ENCODE results near the gene CCSAP. TPM values are rescaled to one million over a fixed set of nuclear protein-coding genes. Genes with fewer than 3 reads are reported as not detected.
"Not testable (repeated sequence)": the region's sequence is repeated elsewhere in the genome, so short reads cannot be mapped to it uniquely, and the experiment has no call there.

Gene CCSAP
- total RNA-seq, 1 experiment from 2014 or later = 33.5 TPM

DNA sequence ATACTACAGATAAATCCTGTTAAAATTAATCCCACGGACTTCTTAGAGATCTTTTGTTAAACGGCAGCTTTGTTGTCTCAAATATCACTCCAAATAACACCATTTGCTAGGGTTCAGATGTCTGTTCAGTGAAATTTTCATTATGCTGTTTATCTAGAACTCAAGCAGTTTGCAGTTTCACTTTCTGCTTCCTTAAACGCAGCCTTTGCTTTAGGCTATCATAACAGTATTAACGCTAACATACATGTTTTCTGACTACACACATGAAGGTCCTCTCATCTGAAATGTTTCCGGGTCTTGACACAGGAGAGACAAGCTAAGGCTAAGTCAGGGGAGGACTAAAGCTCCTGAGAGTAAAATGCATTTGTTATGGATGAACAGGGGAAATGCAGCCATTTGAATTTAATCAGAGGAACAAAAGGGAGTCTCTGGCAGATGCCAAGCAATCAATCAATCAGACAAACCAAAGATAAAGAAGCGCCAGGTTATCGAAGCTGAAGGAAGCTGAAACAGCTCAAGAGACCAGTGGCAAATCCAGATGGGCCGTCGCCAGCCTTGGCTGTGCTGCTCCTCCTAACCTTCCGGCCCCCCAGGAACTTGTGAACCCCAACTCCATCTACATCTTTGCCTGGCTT, 16.9 kb downstream of the CCSAP start:
- DNase-seq (ENCODE audit: low spot score) = no peak

DNA sequence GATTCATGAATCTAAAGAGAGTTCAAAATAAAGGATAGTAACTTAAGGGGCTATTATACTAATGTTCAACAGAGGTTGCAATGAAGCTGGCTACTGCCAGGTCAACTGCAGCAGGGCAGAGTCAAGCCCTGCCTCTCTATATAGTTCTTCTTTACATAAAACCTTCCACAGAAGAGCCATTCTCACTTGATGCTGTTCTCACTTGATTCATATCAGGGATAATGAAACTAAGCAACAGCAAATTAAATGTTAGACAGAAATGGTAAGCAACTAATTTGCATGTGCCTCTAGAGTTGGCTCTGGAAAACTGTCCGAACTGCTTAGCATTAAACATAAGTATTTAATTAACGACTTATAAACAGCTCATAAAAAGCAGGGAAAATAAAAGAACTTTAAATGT, 17.4 kb downstream of the CCSAP start:
- DNase-seq (ENCODE audit: low spot score) = no peak

DNA sequence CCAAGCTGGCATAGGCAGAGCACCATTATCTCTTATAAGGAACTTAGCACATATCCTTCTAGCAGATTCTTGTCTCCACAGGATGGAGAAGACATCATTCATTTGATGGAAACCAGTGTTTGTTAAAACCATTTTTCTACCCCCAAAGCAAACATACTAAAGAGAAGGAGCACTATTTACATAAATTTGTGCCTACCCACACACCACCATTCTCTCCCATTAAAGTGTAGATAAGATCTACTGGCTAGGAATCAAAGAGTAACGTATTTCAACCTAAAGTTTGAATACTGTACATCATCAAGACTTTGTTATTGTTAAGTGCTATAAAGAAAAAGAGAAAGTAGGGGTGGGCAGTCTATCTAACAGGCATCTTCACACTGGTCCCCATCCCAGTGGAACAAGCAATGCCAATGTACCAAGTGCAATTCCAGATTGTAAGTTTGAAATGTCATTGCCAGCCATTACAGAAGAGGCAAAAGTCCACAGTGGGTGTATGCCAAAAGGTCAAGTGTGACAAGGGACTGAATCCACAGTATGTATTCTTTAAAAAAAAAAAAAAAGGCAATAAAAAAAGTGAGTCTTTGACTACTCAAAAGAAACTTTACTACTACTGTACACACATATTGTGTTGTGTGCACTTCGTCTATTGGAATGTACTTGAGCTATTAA, 18.8 kb downstream of the CCSAP start:
- DNase-seq (ENCODE audit: low spot score) = no peak

DNA sequence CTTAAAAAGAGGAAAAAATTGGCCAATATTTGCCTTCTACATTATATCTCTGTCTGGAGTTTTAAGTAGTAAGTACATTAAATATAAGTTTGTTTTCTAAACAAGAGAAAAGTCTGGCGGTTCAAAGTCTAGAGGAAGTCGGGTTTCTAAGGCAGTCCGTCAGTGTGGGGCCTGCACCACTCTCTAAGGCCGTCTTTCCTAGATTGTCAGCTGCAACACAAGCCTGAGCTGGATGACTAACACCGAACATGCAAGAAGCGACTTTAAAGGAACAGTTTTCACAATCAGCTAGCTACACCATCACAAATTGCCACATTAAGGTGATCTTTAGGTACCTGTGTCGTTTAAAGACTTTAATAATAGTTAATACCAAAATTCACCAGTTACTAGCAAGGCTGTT, 19.6 kb downstream of the CCSAP start:
- DNase-seq (ENCODE audit: low spot score) = no peak

- DNase-seq (ENCODE audit: low spot score) = no peak
These were observed 23.4 kb downstream of the CCSAP start for GRCh38 chr1:229319487-229319886.

GRCh38 chr1:229318056-229318455, 24.8 kb downstream of the CCSAP start:
- peak; percentile 71 for DNase-seq (ENCODE audit: low spot score)

DNA sequence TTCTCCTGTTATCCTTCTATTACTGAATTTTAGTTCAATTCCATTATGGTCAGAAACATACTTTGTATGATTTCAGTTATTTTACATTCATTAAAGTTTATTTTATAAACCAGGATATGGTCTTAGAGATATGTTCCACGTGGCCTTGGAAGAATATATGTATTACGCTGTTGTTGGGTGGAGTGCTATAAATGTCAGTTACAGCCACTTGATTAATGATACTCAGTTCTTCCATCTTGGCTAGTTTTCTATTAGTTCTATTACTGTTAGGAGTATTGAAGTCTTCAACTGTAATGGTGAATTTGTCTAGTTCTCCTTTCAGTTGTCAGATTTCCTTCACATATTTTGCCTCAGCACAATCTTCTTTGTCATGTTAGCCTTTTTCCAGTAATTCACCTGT, 26.7 kb downstream of the CCSAP start:
- no peak for DNase-seq (ENCODE audit: low spot score)

- no peak for DNase-seq (ENCODE audit: low spot score)
These were observed 32.0 kb downstream of the CCSAP start for GRCh38 chr1:229310833-229311232.

GRCh38 chr1:229309684-229310083, 33.2 kb downstream of the CCSAP start:
- no peak for DNase-seq (ENCODE audit: low spot score)

DNA sequence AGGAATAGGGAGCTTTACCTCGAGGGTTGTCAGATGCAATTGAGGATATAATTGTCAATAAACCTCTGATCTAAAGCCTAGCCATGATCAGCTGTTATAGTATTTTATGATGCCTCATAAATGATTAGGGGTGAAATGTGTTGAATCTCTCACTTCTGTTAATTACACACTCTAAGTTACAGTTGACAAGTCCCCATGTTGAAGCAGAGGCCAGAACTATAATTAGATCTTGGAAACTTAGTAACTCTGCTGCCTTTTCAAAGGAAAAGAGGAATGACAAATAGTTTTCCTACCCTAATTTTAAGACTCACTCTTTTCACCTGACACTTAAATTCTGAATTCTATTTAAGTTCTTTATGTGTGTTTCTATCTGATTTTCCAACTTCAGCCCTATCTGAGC, 33.8 kb downstream of the CCSAP start:
- no peak for DNase-seq (ENCODE audit: low spot score)

- no peak for DNase-seq (ENCODE audit: low spot score)
These were observed 37.5 kb downstream of the CCSAP start for GRCh38 chr1:229305392-229305791.

GRCh38 chr1:229303855-229304254, 39.0 kb downstream of the CCSAP start:
- no peak for DNase-seq (ENCODE audit: low spot score)

DNA sequence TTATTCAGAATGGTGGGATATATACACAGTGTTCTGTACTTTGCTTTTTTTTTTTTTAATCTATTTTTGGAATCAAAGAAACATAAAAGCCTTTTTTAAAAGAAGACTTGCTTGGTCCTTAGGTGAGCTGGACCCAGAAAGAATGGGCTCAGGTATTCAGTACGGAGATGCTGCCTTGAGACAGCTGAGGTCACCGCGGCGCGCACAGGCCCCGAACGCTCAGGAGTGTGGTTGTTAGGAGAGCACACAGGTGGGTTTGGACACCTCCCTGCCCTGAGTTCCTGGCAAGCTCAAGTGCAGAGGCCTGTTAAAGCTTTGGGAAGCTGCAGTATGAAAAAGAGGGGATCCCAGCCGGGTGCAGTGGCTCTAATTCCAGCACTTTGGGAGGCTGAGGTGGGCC, 40.1 kb downstream of the CCSAP start:
- DNase-seq (ENCODE audit: low spot score) = no peak

DNA sequence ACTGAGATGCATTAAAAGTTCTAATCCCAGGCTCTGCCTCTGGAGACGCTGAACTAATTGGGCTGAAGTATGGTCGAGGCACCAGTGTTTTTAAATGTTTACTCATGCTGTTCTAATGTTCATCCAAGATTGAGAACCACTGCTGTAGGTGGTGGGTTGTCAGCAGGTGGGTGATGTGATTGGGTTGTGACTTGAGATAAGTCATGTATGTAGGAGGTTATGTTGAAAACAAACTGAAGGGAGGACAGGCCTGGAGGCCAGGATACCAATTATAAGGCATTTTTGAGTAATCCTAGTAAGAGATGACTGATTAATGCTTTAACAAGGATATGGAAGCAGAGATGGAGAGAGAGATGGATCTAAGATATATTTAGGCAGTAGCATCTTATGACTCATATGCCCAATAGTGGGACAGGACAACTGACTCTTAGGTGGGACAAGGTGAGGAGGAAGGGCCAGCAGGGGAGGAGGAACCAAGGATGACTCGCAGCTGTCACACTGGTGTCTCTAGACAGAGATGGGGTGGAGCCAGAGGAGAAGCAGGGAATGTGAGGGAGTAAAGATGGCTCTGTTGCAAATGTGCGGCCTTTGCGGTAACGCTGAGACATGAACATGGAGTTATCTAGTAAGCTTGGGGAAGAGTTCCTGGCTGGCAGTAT, 42.6 kb downstream of the CCSAP start:
- peak; percentile 30 for DNase-seq (ENCODE audit: low spot score)

DNA sequence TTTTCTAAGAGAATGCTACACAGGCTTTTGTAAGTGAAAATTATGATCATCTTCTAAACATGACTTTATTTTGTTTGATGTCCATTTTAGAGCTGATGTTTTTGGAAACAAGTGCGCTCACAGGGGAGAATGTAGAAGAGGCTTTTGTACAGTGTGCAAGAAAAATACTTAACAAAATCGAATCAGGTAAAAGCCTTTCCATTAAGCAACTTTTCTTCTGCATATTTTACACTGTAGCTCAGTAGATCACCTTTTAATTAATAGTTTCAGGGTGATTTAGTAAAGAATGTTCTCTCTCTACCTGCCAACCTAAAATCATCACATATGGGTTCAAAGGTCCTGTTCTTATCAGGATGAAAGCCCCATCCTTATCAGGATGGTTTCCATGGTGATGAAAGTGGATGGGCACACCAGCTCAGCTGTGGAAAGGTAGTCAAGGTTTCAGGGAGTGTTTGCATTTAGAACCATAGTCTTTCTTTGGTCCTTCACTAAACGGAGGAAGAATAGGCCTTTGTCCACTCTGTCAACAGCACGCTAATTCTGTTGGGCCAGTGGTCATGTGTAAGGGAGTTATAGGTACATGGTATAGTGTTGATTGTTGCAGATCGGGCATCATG, 43.9 kb downstream of the CCSAP start:
- no peak for DNase-seq (ENCODE audit: low spot score)

GRCh38 chr1:229298420-229298819, 44.4 kb downstream of the CCSAP start:
- DNase-seq (ENCODE audit: low spot score) = no peak

GRCh38 chr1:229297746-229298145, 45.1 kb downstream of the CCSAP start:
- DNase-seq (ENCODE audit: low spot score) = no peak

- peak; percentile 53 for DNase-seq (ENCODE audit: low spot score)
These were observed 46.3 kb downstream of the CCSAP start for GRCh38 chr1:229296541-229296941.

DNA sequence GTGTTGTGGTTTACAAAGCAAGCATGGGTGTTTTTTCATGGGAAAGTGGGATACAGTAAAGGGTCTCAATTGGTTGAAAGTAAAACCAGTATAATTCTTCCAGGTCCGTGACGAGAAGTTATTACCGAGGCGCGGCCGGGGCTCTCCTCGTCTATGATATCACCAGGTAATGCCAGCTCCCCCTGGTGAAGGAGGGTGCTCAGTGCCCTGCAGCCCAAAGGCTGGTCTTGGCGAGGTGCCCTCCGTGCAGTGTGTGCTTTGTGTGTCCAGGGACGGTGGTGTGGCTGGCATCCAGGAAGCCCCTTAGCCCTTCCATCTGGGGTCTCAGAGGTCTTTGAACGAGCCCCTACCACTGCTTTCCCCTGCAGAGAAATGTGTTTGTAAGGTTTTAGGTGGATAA, 47.1 kb downstream of the CCSAP start:
- no peak for DNase-seq (ENCODE audit: low spot score)

GRCh38 chr1:229293528-229294204, 49.2 kb downstream of the CCSAP start:
- no peak for DNase-seq (ENCODE audit: low spot score)

GRCh38 chr1:229291686-229292085, 51.2 kb downstream of the CCSAP start:
- DNase-seq (ENCODE audit: low spot score) = not testable (repeated sequence)

DNA sequence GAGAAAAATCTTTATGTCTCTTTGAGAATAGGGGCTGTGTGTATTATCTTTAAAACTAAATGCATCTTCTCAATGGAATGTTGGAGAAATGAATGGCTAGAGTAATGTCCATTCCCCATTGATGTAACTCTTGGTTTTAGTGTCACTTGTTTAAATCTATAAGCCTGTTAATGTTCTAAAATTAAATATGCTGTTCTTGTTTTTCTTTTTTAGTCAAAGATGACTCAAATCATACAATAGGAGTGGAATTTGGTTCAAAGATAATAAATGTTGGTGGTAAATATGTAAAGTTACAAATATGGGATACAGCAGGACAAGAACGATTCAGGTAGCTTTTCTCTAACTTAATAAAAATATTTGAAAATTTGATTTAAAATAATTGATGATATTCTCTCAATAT, 54.3 kb downstream of the CCSAP start:
- no peak for DNase-seq (ENCODE audit: low spot score)

All from A172 (cell line).